GM12878 (cell line): ENCODE data around the gene DNTTIP2. TPM values are rescaled to one million over a fixed set of nuclear protein-coding genes. Genes with fewer than 3 reads are reported as not detected.

ENCODE experiments used
- ATAC-seq: fragments of 200-7000 bp; cut with Tn5 transposase; 3 replicates; pipeline ENCODE4 v1.9.1; 2020; ENCODE audit warnings: mild to moderate bottlenecking, moderate library complexity
- BruUV-seq: library from RNA; stranded (reverse); fragments of 400-500 nt; replicated peaks from 2 replicates; lab custom pipeline; 2021; lab: Mats Ljungman, UMichigan
- CTCF ChIA-PET: fragments of 300-600 bp; sonication (Branson Sonifier 250); formaldehyde crosslinking; extraction: SDS; loops from one replicate; lab custom pipeline; 2021; ENCODE audit warnings: inconsistent platforms; lab: Yijun Ruan, JAX
- POLR2A ChIA-PET: fragments of 350-600 bp; formaldehyde crosslinking; extraction: SDS; loops from one replicate; lab custom pipeline; 2021; ENCODE audit warnings: inconsistent platforms; lab: Charles Lee
- RAD21 ChIA-PET: fragments of 300-600 bp; sonication (Branson Sonifier 250); formaldehyde crosslinking; loops from one replicate; lab custom pipeline; 2023; ENCODE audit warnings: antibody characterized with exemption; ENCODE audit not compliant: unreplicated experiment; lab: Charles Lee
- SMC1A ChIA-PET: fragments of 300-600 bp; sonication (Branson Sonifier 250); formaldehyde crosslinking; loops from one replicate; lab custom pipeline; 2023; ENCODE audit not compliant: unreplicated experiment, uncharacterized antibody; lab: Charles Lee
- DNase-seq: peaks from one replicate; pipeline ENCODE4 v3.0.0-alpha.2; 2011; ENCODE audit warnings: low read depth, low spot score
- FAIRE-seq: peaks from 3 replicates; lab custom pipeline; 2011; peaks lifted over from hg19 to GRCh38; lab: Jason Lieb, UNC
- H2AFZ ChIP-seq: 2 replicates; pipeline ENCODE4 v1.6.0; 2011; ENCODE audit warnings: low read depth, low read length, control low read depth; ENCODE audit not compliant: control insufficient read depth
- H3K27ac ChIP-seq: 2 replicates; pipeline ENCODE4 v1.5.1; 2011; ENCODE audit warnings: control low read depth; ENCODE audit not compliant: control insufficient read depth, insufficient read depth
- H3K27me3 ChIP-seq, 2 experiments: replicated peaks in 1 of 2; 2 replicates each; pipeline versions ENCODE4 v1.6.0 to v1.6.1; 2011; ENCODE audit warnings: low read length in 1 of 2; ENCODE audit not compliant: control insufficient read depth in 2 of 2, insufficient read depth in 2 of 2
- H3K36me3 ChIP-seq, 2 experiments: 2 replicates each; pipeline ENCODE4 v1.5.1; 2011; ENCODE audit warnings: low read length in 1 of 2; ENCODE audit not compliant: control insufficient read depth in 2 of 2, insufficient read depth in 2 of 2
- H3K4me1 ChIP-seq: 2 replicates; pipeline ENCODE4 v1.6.1; 2011; ENCODE audit warnings: mild to moderate bottlenecking, low read length, moderate library complexity, mixed read lengths; ENCODE audit not compliant: control insufficient read depth, insufficient read depth
- H3K4me2 ChIP-seq: 2 replicates; pipeline ENCODE4 v1.6.0; 2011; ENCODE audit warnings: control low read depth; ENCODE audit not compliant: control insufficient read depth, insufficient read depth
- H3K4me3 ChIP-seq: fragments of 200-600 bp; sonication (generic); 2 replicates; pipeline ENCODE4 v1.5.1; 2016
- H3K79me2 ChIP-seq: 2 replicates; pipeline ENCODE4 v1.6.0; 2011; ENCODE audit warnings: low read length; ENCODE audit not compliant: control insufficient read depth, insufficient read depth
- H3K9ac ChIP-seq: 2 replicates; pipeline ENCODE4 v1.8.0; 2011; ENCODE audit warnings: low read length, control low read depth, mixed read lengths; ENCODE audit not compliant: control insufficient read depth, insufficient read depth
- H3K9me3 ChIP-seq: replicated peaks from 3 replicates; pipeline ENCODE4 v1.5.1; 2011; ENCODE audit warnings: mild to moderate bottlenecking, low read length; ENCODE audit not compliant: control insufficient read depth, insufficient read depth
- H4K20me1 ChIP-seq: 2 replicates; pipeline ENCODE4 v1.6.0; 2011; ENCODE audit not compliant: control insufficient read depth, insufficient read depth
- CBX5 ChIP-seq: sonication (generic); IDR thresholded peaks from 2 replicates; pipeline ENCODE4 v1.6.1; 2016; ENCODE audit warnings: low read depth, moderate library complexity, mild to moderate bottlenecking, inconsistent platforms
- CHD4 ChIP-seq: fragments of 200-600 bp; sonication (generic); IDR thresholded peaks from 2 replicates; pipeline ENCODE4 v1.6.1; 2016; ENCODE audit warnings: mild to moderate bottlenecking
- CREM ChIP-seq: IDR thresholded peaks from 2 replicates; pipeline ENCODE4 v1.6.1; 2014; ENCODE audit warnings: antibody characterized with exemption, low read depth
- EP300 ChIP-seq, 2 experiments: fragments of 150-350 bp in 1 of 2; IDR thresholded peaks; 2 replicates each; pipeline ENCODE4 v1.6.1; 2011 to 2012; ENCODE audit warnings: low read depth in 2 of 2, low read length in 2 of 2, borderline replicate concordance in 1 of 2, improper control_type of control experiment in 1 of 2, inconsistent platforms in 1 of 2; ENCODE audit not compliant: control insufficient read depth in 1 of 2
- HDAC2 ChIP-seq: fragments of 200-600 bp; sonication (generic); IDR thresholded peaks from 2 replicates; pipeline ENCODE4 v1.6.1; 2017
- IRF4 ChIP-seq: IDR thresholded peaks from 2 replicates; pipeline ENCODE4 v1.6.1; 2011; ENCODE audit warnings: low read depth, low read length
- NRF1 ChIP-seq: conservative IDR thresholded peaks from 2 replicates; pipeline ENCODE4 v1.6.1; 2011; ENCODE audit warnings: mild to moderate bottlenecking, low read depth, low read length, improper control_type of control experiment
- POLR2AphosphoS5 ChIP-seq: IDR thresholded peaks from 2 replicates; pipeline ENCODE4 v1.6.1; 2011; ENCODE audit warnings: mild to moderate bottlenecking, low read length, inconsistent platforms
- RBBP5 ChIP-seq: fragments of 200-600 bp; sonication (generic); conservative IDR thresholded peaks from 2 replicates; pipeline ENCODE4 v1.6.1; 2016
- WGBS: methylation state at CpG from one replicate; pipeline ENCODE4 v1.1.6; 2016; ENCODE audit warnings: low lambda C conversion rate; ENCODE audit not compliant: insufficient replicate concordance, insufficient coverage; ENCODE audit errors: missing lambda C conversion rate; 5-methylcytosine and 5-hydroxymethylcytosine counted together
- in situ Hi-C: fragments of 300-500 bp; cut with MboI; formaldehyde crosslinking; loops from 9 replicates; pipeline ENCODE4 v1.14.3; 2018; ENCODE audit warnings: mixed read lengths
- intact Hi-C: fragments of 100-400 bp; cut with micrococcal nuclease; formaldehyde crosslinking; loops from one replicate; pipeline ENCODE4 v1.14.2; 2022; ENCODE audit not compliant: unreplicated experiment
- polyA plus RNA-seq, 11 experiments: library from polyadenylated mRNA; depleted of rRNA in 4 of 11; unstranded in 6 of 11; stranded (reverse) in 5 of 11; fragments of >200 nt; fragmentation: Nextera tagmentation in 4 of 11; fragmentation: Illumina TruSeq in 1 of 11; extraction: Ambion mirVana in 4 of 11; extraction: Trizol in 1 of 11; gene quantifications; 1 replicate in 1 of 11; 2 replicates in 10 of 11; pipeline versions ENCODE4 v1.2.1 to v1.2.3, GENCODE V29; 2011 to 2016; ENCODE audit warnings: inconsistent platforms in 2 of 11, missing spikeins in 2 of 11, low read depth in 1 of 11
- total RNA-seq, 4 experiments: library from RNA; depleted of rRNA in 3 of 4; stranded (reverse); fragments of >200 nt in 3 of 4; fragmentation: Illumina TruSeq in 1 of 4; extraction: Trizol in 1 of 4; gene quantifications; 2 replicates each; pipeline versions ENCODE4 v1.2.1 to v1.2.3, GENCODE V29; 2013 to 2021
- TF ChIP-seq, protein P1 (sequence below): fragments of 150-350 bp; IDR thresholded peaks from 2 replicates; pipeline ENCODE4 v1.6.1; 2016; ENCODE audit warnings: low read depth, low read length
- TF ChIP-seq, protein P2 (sequence below): fragments of 450-650 bp; IDR thresholded peaks from 2 replicates; pipeline ENCODE4 v1.6.1; 2017; ENCODE audit warnings: borderline replicate concordance
- TF ChIP-seq, protein P3 (sequence below): IDR thresholded peaks from 2 replicates; pipeline ENCODE4 v1.6.1; 2012; ENCODE audit warnings: mild to moderate bottlenecking, low read depth, low read length

The DNTTIP2 gene
- total and polyA plus RNA-seq, 10 of the 15 experiments (the other 5 are each of a cell fraction or from before 2014, with no cell fraction given): 34.3 to 99.2 (median 74.9) TPM

DNA sequence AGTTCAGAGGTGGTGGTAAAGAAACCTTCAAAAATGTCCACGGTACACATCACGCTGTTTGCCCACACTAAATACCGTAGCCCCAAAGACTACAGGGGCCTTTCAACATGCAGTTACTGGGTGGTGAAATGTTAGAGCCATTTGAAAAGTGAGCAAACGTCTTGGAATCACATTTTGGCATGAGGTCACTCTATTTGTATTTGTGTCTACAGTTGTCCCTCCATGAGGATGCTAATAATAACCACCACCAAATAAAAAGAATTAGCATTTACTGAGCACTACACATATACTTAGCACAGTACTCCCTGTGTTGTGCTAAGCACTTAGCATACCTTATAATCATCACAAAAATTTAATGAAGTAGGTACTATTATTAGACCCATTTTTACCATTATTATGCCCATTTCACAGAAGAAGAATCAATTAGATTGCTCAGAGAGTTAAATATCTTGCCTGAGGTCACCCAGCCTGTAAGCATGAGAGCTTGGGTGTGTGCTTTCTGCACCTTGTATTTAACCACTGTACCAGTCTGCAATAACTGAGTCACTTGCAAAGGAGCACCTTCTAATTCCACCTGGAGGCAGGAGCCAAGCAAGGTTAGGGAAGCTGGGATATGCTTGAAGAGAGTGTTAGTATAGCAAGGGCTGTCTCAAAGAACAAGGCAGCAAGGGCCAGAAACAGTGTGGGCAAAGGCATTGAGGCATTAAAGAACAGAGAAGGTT lies 57.4 kb downstream of the DNTTIP2 start:
- no peak for DNase-seq
- Histone ChIP-seq H3K27me3 (peaks cover 0 to 2% of the 10 kb centered on the region in 2 experiments; a peak in 2 of 4 replicates), H4K20me1 (no peaks in the 10 kb centered on the region), H3K4me2 (no peak overlapping the region), H3K4me1 (peaks cover 8% of the 10 kb centered on the region), H3K9me3 (no peaks in the 10 kb centered on the region), H3K36me3 (no peaks in the 10 kb centered on the region), H2AFZ (no peak overlapping the region), H3K4me3 (no peak overlapping the region), H3K9ac (no peak overlapping the region), H3K79me2 (no peaks in the 10 kb centered on the region), H3K27ac (no peak overlapping the region)
- intact Hi-C loops: no loop called here
- TF ChIP-seq, protein P1, sequence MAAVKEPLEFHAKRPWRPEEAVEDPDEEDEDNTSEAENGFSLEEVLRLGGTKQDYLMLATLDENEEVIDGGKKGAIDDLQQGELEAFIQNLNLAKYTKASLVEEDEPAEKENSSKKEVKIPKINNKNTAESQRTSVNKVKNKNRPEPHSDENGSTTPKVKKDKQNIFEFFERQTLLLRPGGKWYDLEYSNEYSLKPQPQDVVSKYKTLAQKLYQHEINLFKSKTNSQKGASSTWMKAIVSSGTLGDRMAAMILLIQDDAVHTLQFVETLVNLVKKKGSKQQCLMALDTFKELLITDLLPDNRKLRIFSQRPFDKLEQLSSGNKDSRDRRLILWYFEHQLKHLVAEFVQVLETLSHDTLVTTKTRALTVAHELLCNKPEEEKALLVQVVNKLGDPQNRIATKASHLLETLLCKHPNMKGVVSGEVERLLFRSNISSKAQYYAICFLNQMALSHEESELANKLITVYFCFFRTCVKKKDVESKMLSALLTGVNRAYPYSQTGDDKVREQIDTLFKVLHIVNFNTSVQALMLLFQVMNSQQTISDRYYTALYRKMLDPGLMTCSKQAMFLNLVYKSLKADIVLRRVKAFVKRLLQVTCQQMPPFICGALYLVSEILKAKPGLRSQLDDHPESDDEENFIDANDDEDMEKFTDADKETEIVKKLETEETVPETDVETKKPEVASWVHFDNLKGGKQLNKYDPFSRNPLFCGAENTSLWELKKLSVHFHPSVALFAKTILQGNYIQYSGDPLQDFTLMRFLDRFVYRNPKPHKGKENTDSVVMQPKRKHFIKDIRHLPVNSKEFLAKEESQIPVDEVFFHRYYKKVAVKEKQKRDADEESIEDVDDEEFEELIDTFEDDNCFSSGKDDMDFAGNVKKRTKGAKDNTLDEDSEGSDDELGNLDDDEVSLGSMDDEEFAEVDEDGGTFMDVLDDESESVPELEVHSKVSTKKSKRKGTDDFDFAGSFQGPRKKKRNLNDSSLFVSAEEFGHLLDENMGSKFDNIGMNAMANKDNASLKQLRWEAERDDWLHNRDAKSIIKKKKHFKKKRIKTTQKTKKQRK: no peak
- TF ChIP-seq, protein P2, sequence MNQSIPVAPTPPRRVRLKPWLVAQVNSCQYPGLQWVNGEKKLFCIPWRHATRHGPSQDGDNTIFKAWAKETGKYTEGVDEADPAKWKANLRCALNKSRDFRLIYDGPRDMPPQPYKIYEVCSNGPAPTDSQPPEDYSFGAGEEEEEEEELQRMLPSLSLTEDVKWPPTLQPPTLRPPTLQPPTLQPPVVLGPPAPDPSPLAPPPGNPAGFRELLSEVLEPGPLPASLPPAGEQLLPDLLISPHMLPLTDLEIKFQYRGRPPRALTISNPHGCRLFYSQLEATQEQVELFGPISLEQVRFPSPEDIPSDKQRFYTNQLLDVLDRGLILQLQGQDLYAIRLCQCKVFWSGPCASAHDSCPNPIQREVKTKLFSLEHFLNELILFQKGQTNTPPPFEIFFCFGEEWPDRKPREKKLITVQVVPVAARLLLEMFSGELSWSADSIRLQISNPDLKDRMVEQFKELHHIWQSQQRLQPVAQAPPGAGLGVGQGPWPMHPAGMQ: no peak
- no peak for TF ChIP-seq NRF1
- no peak for TF ChIP-seq IRF4
- TF ChIP-seq POLR2AphosphoS5: no peak
- TF ChIP-seq, protein P3, sequence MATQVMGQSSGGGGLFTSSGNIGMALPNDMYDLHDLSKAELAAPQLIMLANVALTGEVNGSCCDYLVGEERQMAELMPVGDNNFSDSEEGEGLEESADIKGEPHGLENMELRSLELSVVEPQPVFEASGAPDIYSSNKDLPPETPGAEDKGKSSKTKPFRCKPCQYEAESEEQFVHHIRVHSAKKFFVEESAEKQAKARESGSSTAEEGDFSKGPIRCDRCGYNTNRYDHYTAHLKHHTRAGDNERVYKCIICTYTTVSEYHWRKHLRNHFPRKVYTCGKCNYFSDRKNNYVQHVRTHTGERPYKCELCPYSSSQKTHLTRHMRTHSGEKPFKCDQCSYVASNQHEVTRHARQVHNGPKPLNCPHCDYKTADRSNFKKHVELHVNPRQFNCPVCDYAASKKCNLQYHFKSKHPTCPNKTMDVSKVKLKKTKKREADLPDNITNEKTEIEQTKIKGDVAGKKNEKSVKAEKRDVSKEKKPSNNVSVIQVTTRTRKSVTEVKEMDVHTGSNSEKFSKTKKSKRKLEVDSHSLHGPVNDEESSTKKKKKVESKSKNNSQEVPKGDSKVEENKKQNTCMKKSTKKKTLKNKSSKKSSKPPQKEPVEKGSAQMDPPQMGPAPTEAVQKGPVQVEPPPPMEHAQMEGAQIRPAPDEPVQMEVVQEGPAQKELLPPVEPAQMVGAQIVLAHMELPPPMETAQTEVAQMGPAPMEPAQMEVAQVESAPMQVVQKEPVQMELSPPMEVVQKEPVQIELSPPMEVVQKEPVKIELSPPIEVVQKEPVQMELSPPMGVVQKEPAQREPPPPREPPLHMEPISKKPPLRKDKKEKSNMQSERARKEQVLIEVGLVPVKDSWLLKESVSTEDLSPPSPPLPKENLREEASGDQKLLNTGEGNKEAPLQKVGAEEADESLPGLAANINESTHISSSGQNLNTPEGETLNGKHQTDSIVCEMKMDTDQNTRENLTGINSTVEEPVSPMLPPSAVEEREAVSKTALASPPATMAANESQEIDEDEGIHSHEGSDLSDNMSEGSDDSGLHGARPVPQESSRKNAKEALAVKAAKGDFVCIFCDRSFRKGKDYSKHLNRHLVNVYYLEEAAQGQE: no peak
- no peak for TF ChIP-seq EP300 (IDR thresholded peaks at IDR 0.05; ENCODE audit: borderline replicate concordance in 1 of 2, control insufficient read depth in 1 of 2, low read depth in 2 of 2, low read length in 2 of 2)
- no peak for TF ChIP-seq CBX5
- no peak for TF ChIP-seq HDAC2
- no peak for TF ChIP-seq RBBP5
- no peak for TF ChIP-seq CREM
- TF ChIP-seq CHD4: no peak
- BruUV-seq: no TSS peak
- ChIA-PET CTCF (interaction anchor here (0.8 to 2.4 kb wide), 4 partner anchors 10 to 192 kb away, joined by 3 to 10 read pairs (median 5); no protein-coding TSS in a partner anchor), RAD21 (interaction anchor here (0.6 kb wide), 1 partner anchor 48 kb away, joined by 3 read pairs; no protein-coding TSS in a partner anchor), SMC1A (interaction anchor here (9.9 to 11.0 kb wide), 2 partner anchors 23 to 189 kb away, joined by 89 to 505 read pairs; no protein-coding TSS in a partner anchor), POLR2A (interaction anchor here (1.0 kb wide), 1 partner anchor 192 kb away, joined by 3 read pairs; no protein-coding TSS in a partner anchor)
- WGBS: 67% methylated on average over 4 of the region's 4 CpGs
- in situ Hi-C loops: no loop called here
- no peak for FAIRE-seq
- no peak for ATAC-seq
